Activated CD8-positive, alpha-beta memory T cell treated with anti-CD3 and anti-CD28 coated beads for 4 hours (primary cell): ENCODE measurements around the gene DOCK8.
A peak's percentile ranks its signal among the peaks of the same experiment; 100 is the strongest.

ENCODE experiments used
- DNase-seq, 2 donors: peaks; one replicate each; pipeline ENCODE4 v3.0.0-alpha.2; 2020; ENCODE audit warnings: low read depth in 2 of 2

Gene DOCK8

GRCh38 chr9:414595-414994, 199.9 kb downstream of the DOCK8 start:
- DNase-seq, result no peak

GRCh38 chr9:419571-420171, 205.0 kb downstream of the DOCK8 start:
- DNase-seq, result no peak

GRCh38 chr9:421896-422295, 207.2 kb downstream of the DOCK8 start:
- DNase-seq, result no peak

- no peak for DNase-seq
Measured at GRCh38 chr9:426264-426663, 211.6 kb downstream of the DOCK8 start.

DNA sequence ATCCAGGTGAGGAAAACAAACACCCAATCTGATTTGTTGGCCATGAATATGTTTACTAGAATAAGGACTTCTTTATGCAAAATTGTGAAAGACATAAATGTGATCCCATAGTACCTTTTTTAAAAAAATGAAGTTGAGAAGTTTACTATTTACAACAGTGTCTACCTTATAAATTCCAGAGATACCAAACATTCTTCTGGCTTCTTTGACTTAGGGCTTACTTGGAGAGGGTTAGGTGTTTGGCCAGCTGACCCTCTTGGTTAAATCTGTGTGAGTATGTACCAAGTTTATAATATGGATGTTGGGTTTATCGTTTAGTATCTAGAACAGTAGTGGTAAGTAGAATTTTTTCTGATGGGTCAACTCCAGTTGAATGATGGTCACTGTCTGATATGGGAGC, 212.3 kb downstream of the DOCK8 start:
- no peak for DNase-seq

DNA sequence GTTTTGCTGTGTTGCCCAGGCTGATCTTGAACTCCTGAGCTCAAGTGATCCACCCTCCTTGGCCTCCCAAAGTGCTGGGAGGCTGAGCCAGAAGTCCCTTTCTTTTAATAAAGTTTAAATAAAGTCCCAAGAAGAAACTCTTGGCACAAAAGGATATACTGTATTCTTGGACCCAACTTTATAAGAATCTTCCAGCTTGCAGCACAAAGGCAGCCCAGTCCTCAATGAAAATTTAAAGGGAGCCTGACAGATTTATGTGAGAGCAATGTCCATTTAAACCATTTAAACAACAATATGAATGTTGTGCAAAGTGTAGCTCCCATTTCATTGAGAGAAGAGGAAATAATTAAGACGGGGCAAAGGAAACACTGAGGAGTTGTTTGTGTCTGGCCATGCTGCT, 217.0 kb downstream of the DOCK8 start:
- no peak for DNase-seq

DNA sequence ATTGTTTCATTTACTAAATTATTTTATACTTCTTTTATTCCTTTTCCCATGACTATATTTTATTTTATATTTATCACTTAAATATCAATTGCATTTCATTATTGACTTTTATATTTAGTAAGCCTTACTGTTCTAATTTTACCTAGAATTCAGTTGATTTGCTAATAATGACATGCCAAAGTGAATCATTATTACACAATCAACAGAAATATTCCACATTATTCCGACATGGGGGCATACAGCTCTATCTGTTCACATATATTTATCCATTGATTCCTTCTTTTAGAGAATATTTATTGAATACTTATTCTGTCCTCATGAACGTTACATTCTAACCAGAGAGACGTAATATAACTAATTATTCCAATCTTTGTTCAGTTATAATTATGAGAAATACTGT, 221.8 kb downstream of the DOCK8 start:
- DNase-seq, result no peak

DNA sequence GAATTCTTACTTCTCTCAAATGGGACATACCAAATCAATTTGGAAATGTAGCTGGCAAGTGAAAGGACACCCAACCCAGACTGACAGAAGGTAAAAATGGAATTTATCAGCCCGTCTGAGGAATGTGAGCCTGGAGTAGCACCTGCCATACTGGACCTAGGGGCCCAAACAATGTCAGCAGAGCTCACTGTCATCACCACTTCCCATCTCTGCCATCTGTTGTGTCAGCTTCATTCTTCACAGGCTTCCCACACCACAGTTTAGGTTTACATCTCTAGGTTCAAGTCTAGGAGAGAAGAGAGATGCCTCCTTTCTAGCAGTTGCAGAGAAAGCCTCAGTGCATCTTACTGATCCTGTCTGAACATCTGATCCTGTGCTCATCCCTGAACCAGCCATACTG, 222.4 kb downstream of the DOCK8 start:
- DNase-seq, result no peak

DNA sequence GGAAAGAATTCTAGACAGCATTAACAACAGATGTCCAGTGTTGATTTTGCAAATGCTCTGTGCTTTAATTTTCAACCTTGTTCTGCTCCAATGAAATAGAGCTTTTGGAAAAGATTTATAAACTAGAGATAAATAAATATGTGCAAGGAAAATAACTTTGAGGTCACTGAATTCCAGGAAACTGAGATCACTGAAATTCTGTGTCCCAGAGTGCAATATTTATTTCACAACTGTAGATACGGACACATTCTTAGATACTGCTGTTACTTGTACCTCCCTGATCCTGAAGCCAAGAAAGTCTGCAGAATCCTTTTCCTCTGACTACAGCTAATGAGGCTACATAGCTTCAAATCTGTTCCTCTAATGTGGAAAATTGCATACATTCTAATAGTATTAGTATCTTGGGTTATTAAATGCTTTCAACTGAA, 222.9 kb downstream of the DOCK8 start:
- DNase-seq, result no peak

GRCh38 chr9:438066-438465, 223.4 kb downstream of the DOCK8 start:
- DNase-seq, result no peak

DNA sequence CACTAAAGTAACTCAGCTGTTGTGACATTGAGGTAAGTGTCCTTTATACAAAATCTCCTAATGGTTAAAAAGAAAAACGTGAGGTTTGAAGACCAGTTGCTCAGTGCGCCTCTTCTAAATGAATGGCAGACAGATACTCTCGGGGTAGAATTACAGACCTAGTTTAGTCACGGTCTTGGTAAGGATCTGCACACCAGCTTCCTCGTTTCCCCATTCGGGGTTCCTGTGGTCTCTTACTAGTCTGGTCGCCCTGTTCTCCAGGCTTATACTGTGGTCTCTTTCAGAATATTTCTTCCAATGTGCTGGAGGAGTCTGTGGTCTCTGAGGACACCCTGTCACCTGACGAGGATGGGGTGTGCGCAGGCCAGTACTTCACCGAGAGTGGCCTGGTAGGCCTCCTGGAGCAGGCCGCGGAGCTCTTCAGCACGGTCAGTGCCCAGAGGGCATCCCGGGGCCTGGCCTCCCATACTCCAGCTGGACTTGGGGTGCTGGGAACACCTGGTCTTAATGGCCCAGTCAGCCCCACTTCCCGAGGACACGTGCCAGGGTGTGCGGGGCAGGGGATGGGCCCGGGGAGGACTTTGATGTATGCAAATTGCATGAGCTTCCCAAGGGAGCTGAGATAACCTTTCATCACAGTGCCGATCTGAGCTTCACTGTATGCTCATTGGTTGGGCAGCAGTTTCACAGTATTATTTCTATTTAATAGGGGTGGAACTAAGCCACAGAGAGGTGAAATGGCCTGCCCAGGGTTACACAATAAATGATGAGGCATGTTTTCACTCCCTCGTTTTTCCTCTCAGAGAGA, 224.5 kb downstream of the DOCK8 start:
- no peak for DNase-seq

- no peak for DNase-seq
Measured at GRCh38 chr9:441126-441525, 226.5 kb downstream of the DOCK8 start.

DNA sequence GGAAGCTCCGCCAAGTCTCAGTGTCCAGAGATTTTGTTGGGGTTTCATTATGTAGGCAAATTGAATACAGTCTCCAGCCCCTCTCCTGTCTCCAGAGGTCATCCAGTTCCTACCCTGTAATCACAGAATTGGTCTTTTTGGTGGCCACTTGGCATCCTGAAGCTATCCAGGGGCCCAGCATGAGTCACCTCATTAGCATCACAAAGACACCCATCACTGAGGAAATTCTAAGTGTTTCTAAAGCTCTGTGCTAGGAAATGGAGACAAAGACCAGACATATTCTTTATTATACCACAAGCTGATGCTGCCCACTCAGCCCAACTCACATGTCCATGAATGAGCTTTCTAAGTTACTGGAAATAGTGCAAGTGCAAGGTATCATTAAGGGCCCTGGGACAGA, 229.9 kb downstream of the DOCK8 start:
- no peak for DNase-seq

GRCh38 chr9:445033-445432, 230.4 kb downstream of the DOCK8 start:
- no peak for DNase-seq

DNA sequence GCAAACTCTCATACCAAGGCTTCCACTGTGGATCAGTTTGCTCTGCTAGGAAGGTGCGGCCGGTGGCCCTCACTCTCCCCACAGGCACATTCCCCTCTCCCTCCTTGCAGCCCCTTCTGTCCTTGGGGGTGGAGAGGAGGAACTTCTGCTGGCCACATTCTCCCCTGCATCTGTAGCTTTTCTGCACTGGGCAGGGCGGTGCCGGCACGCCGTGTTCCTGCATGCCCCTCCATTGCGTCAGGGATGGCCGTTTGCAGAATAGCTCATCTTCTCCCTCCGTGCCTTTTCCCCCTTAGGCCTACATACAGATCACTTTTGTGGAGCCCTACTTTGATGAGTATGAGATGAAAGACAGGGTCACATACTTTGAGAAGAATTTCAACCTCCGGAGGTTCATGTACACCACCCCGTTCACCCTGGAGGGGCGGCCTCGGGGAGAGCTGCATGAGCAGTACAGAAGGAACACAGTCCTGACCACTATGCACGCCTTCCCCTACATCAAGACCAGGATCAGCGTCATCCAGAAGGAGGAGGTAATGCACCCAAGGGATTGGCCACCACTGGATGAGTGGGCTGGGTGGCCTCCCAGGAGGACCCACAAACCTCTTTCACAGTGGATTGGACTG, 231.5 kb downstream of the DOCK8 start:
- no peak for DNase-seq

- peak; percentile 42 to 53 for DNase-seq
Measured at GRCh38 chr9:447230-448025, 232.8 kb downstream of the DOCK8 start.

DNA sequence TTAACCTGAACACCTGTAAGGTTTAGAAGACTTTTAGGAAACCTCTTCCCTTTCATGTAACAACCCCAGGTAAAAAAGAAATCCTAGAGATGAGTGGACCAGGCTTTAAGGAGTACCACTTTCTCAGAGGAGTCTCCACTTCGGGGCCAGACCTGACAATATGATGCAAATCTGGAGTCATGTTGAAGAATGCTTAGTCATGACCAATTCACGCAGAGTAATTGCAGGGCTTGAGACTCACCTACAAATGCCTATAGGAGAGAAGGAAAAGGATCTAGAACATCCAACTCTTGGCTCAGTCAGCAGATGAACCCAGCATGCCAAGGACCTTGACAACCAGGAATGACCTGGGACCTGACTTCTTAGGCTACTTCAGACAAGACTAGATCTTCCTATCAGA, 235.4 kb downstream of the DOCK8 start:
- DNase-seq, result no peak

- no peak for DNase-seq
Measured at GRCh38 chr9:450561-450960, 235.9 kb downstream of the DOCK8 start.

GRCh38 chr9:453832-454231, 239.2 kb downstream of the DOCK8 start:
- no peak for DNase-seq

- no peak for DNase-seq
Measured at GRCh38 chr9:456365-456764, 241.7 kb downstream of the DOCK8 start.

DNA sequence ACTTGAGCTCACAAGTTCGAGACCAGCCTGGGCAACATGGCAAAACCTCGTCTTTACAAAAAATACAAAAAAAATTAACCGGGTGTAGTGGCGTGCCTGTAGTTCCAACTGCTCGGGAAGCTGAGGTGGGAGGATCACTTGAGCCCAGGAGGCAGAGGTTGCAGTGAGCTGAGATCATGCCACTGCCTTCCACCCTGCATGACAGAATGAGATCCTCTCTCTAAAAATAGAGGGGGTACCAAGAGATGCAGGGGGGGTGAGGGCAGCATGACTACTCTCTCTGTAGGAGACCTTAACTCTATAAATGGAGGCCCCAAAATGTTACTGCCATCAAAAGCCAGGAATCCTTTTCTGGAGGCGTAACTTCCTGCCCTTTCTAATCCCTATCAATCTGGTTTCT, 243.9 kb downstream of the DOCK8 start:
- DNase-seq, result no peak
